HEK293T (cell line): ENCODE results near the gene PHEX.

Experiments
- CTCF ChIA-PET: fragments of 350-600 bp; formaldehyde crosslinking; extraction: SDS; loops from one replicate; lab custom pipeline; 2021; ENCODE audit warnings: antibody characterized with exemption, inconsistent platforms; lab: Yijun Ruan, JAX
- POLR2A ChIA-PET: fragments of 350-600 bp; formaldehyde crosslinking; extraction: SDS; loops from one replicate; lab custom pipeline; 2020; ENCODE audit warnings: antibody characterized with exemption, inconsistent platforms; lab: Yijun Ruan, JAX
- DNase-seq: peaks from one replicate; pipeline ENCODE4 v3.0.0; 2012; ENCODE audit warnings: mixed read lengths; ENCODE audit errors: extremely low spot score
- ARNT ChIP-seq: fragments of 450-650 bp; IDR thresholded peaks from 2 replicates; pipeline ENCODE4 v1.6.1; 2017; ENCODE audit warnings: mild to moderate bottlenecking
- BHLHE40 ChIP-seq: fragments of 450-650 bp; IDR thresholded peaks from 2 replicates; pipeline ENCODE4 v1.6.1; 2016; ENCODE audit warnings: mild to moderate bottlenecking, moderate library complexity, borderline replicate concordance
- CTBP1 ChIP-seq: fragments of 450-650 bp; IDR thresholded peaks from 2 replicates; pipeline ENCODE4 v1.6.1; 2016; ENCODE audit warnings: borderline replicate concordance
- ELF4 ChIP-seq: fragments of 450-650 bp; IDR thresholded peaks from 2 replicates; pipeline ENCODE4 v1.6.1; 2017; ENCODE audit warnings: antibody characterized with exemption
- FOXA1 ChIP-seq: fragments of 450-650 bp; IDR thresholded peaks from 2 replicates; pipeline ENCODE4 v1.6.1; 2016; ENCODE audit warnings: mild to moderate bottlenecking
- FOXK2 ChIP-seq: fragments of 450-650 bp; IDR thresholded peaks from 2 replicates; pipeline ENCODE4 v1.6.1; 2016; ENCODE audit warnings: mild to moderate bottlenecking
- FOXM1 ChIP-seq: fragments of 450-650 bp; IDR thresholded peaks from 2 replicates; pipeline ENCODE4 v1.6.1; 2017; ENCODE audit warnings: mild to moderate bottlenecking, borderline replicate concordance
- HDGF ChIP-seq: fragments of 450-650 bp; IDR thresholded peaks from 2 replicates; pipeline ENCODE4 v1.6.1; 2017; ENCODE audit warnings: antibody characterized with exemption, borderline replicate concordance
- L3MBTL2 ChIP-seq: fragments of 450-650 bp; conservative IDR thresholded peaks from 2 replicates; pipeline ENCODE4 v1.6.1; 2016; ENCODE audit warnings: mild to moderate bottlenecking
- LEF1 ChIP-seq: fragments of 450-650 bp; IDR thresholded peaks from 2 replicates; pipeline ENCODE4 v1.6.1; 2017; ENCODE audit warnings: mild to moderate bottlenecking, borderline replicate concordance
- NFRKB ChIP-seq: fragments of 450-650 bp; IDR thresholded peaks from 2 replicates; pipeline ENCODE4 v1.6.1; 2016; ENCODE audit warnings: mild to moderate bottlenecking, moderate library complexity
- SP1 ChIP-seq: fragments of 450-650 bp; IDR thresholded peaks from 2 replicates; pipeline ENCODE4 v1.6.1; 2017
- SUZ12 ChIP-seq: fragments of 450-650 bp; IDR thresholded peaks from 2 replicates; pipeline ENCODE4 v1.6.1; 2016; ENCODE audit warnings: mild to moderate bottlenecking
- TARDBP ChIP-seq: fragments of 450-650 bp; IDR thresholded peaks from 2 replicates; pipeline ENCODE4 v1.6.1; 2016
- ZNF384 ChIP-seq: fragments of 450-650 bp; IDR thresholded peaks from 2 replicates; pipeline ENCODE4 v1.6.1; 2016
- TF ChIP-seq, protein P1 (sequence below): fragments of 450-650 bp; IDR thresholded peaks from 2 replicates; pipeline ENCODE4 v1.6.1; 2016

PHEX gene

GRCh38 chrX:22069586-22069985, 37.5 kb downstream of the PHEX start:
- ChIA-PET CTCF (interaction anchor here (0.9 kb wide), 1 partner anchor 12 kb away, joined by 3 read pairs; no protein-coding TSS in a partner anchor), POLR2A (no interaction called here)
- no peak for DNase-seq
- TF ChIP-seq SP1 (no peak), ELF4 (no peak), LEF1 (no peak), FOXM1 (no peak), L3MBTL2 (no peak), NFRKB (no peak), SUZ12 (no peak), FOXK2 (no peak)
- TF ChIP-seq, protein P1, sequence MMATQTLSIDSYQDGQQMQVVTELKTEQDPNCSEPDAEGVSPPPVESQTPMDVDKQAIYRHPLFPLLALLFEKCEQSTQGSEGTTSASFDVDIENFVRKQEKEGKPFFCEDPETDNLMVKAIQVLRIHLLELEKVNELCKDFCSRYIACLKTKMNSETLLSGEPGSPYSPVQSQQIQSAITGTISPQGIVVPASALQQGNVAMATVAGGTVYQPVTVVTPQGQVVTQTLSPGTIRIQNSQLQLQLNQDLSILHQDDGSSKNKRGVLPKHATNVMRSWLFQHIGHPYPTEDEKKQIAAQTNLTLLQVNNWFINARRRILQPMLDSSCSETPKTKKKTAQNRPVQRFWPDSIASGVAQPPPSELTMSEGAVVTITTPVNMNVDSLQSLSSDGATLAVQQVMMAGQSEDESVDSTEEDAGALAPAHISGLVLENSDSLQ = no peak

DNA sequence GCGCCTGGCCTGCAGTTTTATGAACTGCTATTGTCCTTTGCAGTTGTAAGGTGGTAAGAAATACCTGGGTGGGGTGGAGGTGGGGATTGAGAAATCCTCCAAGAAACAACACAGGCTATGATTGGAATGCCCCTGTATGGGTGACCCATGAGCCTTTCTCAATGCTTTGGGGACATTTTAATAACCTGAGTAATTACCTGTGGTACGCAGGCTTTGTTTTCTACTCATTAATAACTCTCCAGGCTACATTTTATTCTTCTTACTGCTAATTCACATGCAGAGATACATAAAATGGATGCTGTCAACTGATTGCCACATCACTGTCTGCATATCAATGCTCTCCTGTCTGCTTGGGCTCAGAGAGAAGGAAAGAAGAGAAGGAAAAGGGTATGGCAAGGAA, 41.8 kb downstream of the PHEX start:
- no peak for DNase-seq
- CTCF ChIA-PET = no interaction called here
- POLR2A ChIA-PET = no interaction called here
- TF ChIP-seq, protein P1 = no peak
- TF ChIP-seq SP1 (no peak), ELF4 (no peak), SUZ12 (no peak), FOXK2 (no peak), HDGF (no peak), LEF1 (no peak), FOXM1 (no peak), ZNF384 (no peak), TARDBP (no peak), CTBP1 (no peak)

DNA sequence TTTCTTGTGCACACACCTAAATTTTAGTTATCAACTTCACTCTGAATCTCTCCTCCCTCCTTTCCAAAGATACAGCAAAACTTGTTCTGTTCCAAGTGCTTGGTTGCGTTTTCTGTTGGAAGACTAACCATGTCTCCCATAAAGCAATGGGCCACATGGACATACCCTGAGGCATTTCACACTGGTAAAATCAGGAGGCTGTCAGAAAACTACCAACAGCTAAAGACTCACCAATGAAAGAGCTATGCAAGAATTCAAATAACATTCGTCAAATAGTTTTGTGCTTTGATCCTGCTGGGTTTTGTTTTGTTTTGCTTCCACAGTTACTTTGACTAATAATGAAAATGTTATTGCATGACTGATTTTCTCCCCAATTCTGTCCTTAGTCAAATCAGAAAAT, 46.0 kb downstream of the PHEX start:
- TF ChIP-seq, protein P1 = no peak
- no peak for TF ChIP-seq HDGF
- no peak for TF ChIP-seq NFRKB
- no peak for TF ChIP-seq FOXM1
- TF ChIP-seq ELF4 = no peak
- TF ChIP-seq FOXA1 = no peak
- TF ChIP-seq ARNT = no peak
- TF ChIP-seq FOXK2 = no peak
- TF ChIP-seq BHLHE40 = no peak
- TF ChIP-seq SUZ12 = no peak
- no peak for TF ChIP-seq CTBP1
- TF ChIP-seq SP1 = no peak
- no peak for TF ChIP-seq ZNF384
- TF ChIP-seq L3MBTL2 = no peak
- no peak for TF ChIP-seq TARDBP
- TF ChIP-seq LEF1 = no peak
- CTCF ChIA-PET = interaction anchor here (0.6 kb wide), 1 partner anchor 1546 kb away, joined by 3 read pairs; no protein-coding TSS in a partner anchor
- POLR2A ChIA-PET = no interaction called here
- no peak for DNase-seq

DNA sequence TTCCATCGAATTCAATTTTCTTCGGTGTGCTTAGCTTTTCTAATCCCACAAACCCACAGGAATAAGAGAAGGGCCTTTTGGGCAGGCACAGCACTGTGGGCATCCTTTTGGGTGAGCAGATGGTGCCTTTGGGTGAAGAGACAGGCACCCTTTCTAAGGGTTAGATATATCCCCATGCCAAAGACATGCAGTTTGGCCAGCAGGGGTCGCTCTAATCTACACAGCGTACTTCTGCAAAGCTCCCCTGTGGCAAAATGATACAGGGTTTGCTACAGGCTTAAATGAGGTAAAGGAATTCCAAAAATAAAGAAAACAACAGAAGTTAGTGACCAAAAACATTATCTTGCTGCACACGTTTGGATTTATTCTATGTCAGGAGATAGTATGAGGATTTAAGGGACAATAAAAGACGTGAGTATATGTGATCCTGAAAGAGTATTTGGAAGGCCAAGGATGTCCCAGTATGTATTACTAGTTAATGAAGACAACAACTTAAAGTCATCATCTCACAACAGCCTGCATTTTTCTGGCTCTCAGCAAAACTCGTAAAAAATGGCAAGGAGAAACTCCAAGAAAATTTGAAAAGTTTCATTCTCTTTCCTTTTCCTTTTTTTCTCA, 49.5 kb downstream of the PHEX start:
- peak; percentile 59 for DNase-seq
- TF ChIP-seq FOXM1 = no peak
- TF ChIP-seq, protein P1 = no peak
- TF ChIP-seq BHLHE40 = no peak
- no peak for TF ChIP-seq FOXA1
- TF ChIP-seq ELF4 = no peak
- no peak for TF ChIP-seq FOXK2
- POLR2A ChIA-PET = no interaction called here
- CTCF ChIA-PET = interaction anchor here (0.5 to 1.2 kb wide), 5 partner anchors 11 to 119 kb away, joined by 3 to 6 read pairs (median 4); no protein-coding TSS in a partner anchor

- no peak for DNase-seq
- ChIA-PET CTCF (no interaction called here), POLR2A (no interaction called here)
- no peak for TF ChIP-seq HDGF
- TF ChIP-seq LEF1 = no peak
- no peak for TF ChIP-seq BHLHE40
- TF ChIP-seq ARNT = no peak
- TF ChIP-seq FOXK2 = no peak
Measured at GRCh38 chrX:22086003-22086402, 53.9 kb downstream of the PHEX start.

DNA sequence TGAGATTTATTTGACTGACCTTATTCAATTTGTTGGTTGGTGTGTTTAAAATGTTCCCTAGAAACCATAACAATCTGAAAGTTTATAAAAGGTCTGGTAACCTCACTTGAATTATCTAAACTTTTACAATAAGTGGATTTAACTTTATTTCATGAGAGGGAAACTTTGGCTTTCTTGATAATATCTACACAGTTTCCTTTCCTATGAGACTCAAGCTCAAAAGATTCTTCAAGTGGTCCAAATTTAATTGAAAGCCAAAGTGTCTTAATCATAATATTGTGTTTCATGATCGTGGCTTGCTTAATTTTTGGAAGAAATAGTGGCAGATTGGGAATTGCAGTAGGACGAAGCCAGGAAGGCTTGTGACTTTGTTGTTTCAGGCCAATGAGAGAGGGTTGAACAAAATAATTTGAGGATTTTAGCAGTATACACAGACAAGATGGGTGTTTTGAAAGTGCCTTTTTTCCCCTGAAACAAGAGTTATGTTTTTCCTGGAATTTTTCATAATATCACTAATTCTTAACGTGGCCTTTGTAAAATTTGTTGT, 55.0 kb downstream of the PHEX start:
- TF ChIP-seq FOXM1 (no peak), TARDBP (no peak), SUZ12 (no peak), LEF1 (no peak), ELF4 (no peak), NFRKB (no peak), L3MBTL2 (no peak)
- TF ChIP-seq, protein P1 = no peak
- no peak for DNase-seq
- ChIA-PET CTCF (no interaction called here), POLR2A (no interaction called here)
